K562 (cell line): ENCODE results near the gene P3H1. TPM values are rescaled to one million over a fixed set of nuclear protein-coding genes. Genes with fewer than 3 reads are reported as not detected.
A peak's percentile ranks its signal among the peaks of the same experiment; 100 is the strongest.

Experiments
- ATAC-seq: fragments of 200-7000 bp; cut with Tn5 transposase; 3 replicates; pipeline ENCODE4 v1.9.1; 2020; ENCODE audit warnings: moderate library complexity
- BruUV-seq: library from RNA; stranded (reverse); fragments of 400-500 nt; replicated peaks from 2 replicates; lab custom pipeline; 2021; lab: Mats Ljungman, UMichigan
- CTCF ChIA-PET: fragments of 300-600 bp; formaldehyde crosslinking; extraction: SDS; loops from one replicate; lab custom pipeline; 2021; ENCODE audit warnings: low intra/inter-chr PET ratio; lab: Yijun Ruan, JAX
- POLR2A ChIA-PET: fragments of 300-600, 350-650 bp; sonication (Branson Sonifier 250); formaldehyde crosslinking; extraction: SDS; loops from one replicate; lab custom pipeline; 2021; ENCODE audit warnings: antibody characterized with exemption, inconsistent platforms; lab: Yijun Ruan, JAX
- DNase-seq, 4 experiments: peaks; one replicate each; pipeline versions ENCODE4 v3.0.0 to v3.0.0-alpha.2; 2011 to 2018; ENCODE audit warnings: low spot score in 3 of 4, mixed read lengths in 3 of 4; ENCODE audit errors: extremely low read depth in 1 of 4
- FAIRE-seq: peaks from 2 replicates; lab custom pipeline; 2011; peaks lifted over from hg19 to GRCh38; lab: Jason Lieb, UNC
- H2AFZ ChIP-seq: 2 replicates; pipeline ENCODE4 v1.6.0; 2011; ENCODE audit warnings: low read depth, low read length, control low read depth, inconsistent platforms
- H3K27ac ChIP-seq: fragments of 200-600 bp; 3 replicates; pipeline ENCODE4 v1.8.0; 2011; ENCODE audit warnings: low read depth, mild to moderate bottlenecking, control low read depth, inconsistent platforms, low read length, moderate library complexity, mixed read lengths; ENCODE audit errors: extremely low read depth
- H3K27me3 ChIP-seq, 2 experiments: fragments of 300-600 bp in 1 of 2; 2 replicates in 1 of 2; 3 replicates in 1 of 2; pipeline versions ENCODE4 v1.6.0 to v1.8.0; 2011; ENCODE audit warnings: inconsistent platforms in 2 of 2, low read length in 2 of 2, mild to moderate bottlenecking in 1 of 2, mixed read lengths in 1 of 2, moderate library complexity in 1 of 2; ENCODE audit not compliant: control insufficient read depth in 2 of 2, insufficient read depth in 2 of 2
- H3K36me3 ChIP-seq: fragments of 300-600 bp; 3 replicates; pipeline ENCODE4 v1.8.0; 2011; ENCODE audit warnings: mild to moderate bottlenecking, low read length, inconsistent platforms; ENCODE audit not compliant: control insufficient read depth, insufficient read depth
- H3K4me1 ChIP-seq, 2 experiments: fragments of 200-600 bp in 1 of 2; replicated peaks in 1 of 2; 2 replicates in 1 of 2; 3 replicates in 1 of 2; pipeline versions ENCODE4 v1.5.1 to v1.8.0; 2011; ENCODE audit warnings: inconsistent platforms in 2 of 2, low read length in 2 of 2, mild to moderate bottlenecking in 1 of 2, mixed read lengths in 1 of 2, moderate library complexity in 1 of 2; ENCODE audit not compliant: control insufficient read depth in 2 of 2, insufficient read depth in 2 of 2
- H3K4me2 ChIP-seq: 2 replicates; pipeline ENCODE4 v1.6.1; 2011; ENCODE audit warnings: low read length, control low read depth, inconsistent platforms, mixed read lengths; ENCODE audit not compliant: insufficient read depth
- H3K4me3 ChIP-seq: fragments of 200-600 bp; sonication (generic), shearing (Covaris generic); 2 replicates; pipeline ENCODE4 v1.5.1; 2016; ENCODE audit warnings: control low read depth, inconsistent platforms
- H3K79me2 ChIP-seq: fragments of 200-600 bp; 3 replicates; pipeline ENCODE4 v1.8.0; 2011; ENCODE audit warnings: low read length, inconsistent platforms; ENCODE audit not compliant: control insufficient read depth, insufficient read depth
- H3K9ac ChIP-seq, 2 experiments: 2 replicates each; pipeline versions ENCODE4 v1.6.0 to v1.6.1; 2011; ENCODE audit warnings: low read depth in 2 of 2, low read length in 2 of 2, control low read depth in 1 of 2, inconsistent platforms in 1 of 2, mild to moderate bottlenecking in 1 of 2, mixed read lengths in 1 of 2; ENCODE audit not compliant: insufficient read depth in 1 of 2
- H3K9me1 ChIP-seq: one replicate; pipeline ENCODE4 v1.6.0; 2011; ENCODE audit warnings: inconsistent platforms, mild to moderate bottlenecking, low read length, moderate library complexity; ENCODE audit not compliant: control insufficient read depth, insufficient read depth
- H3K9me3 ChIP-seq: replicated peaks from 2 replicates; pipeline ENCODE4 v1.5.1; 2011; ENCODE audit warnings: low read depth, low read length, inconsistent platforms; ENCODE audit not compliant: control insufficient read depth, insufficient read depth
- H4K20me1 ChIP-seq: replicated peaks from 2 replicates; pipeline ENCODE4 v1.6.1; 2011; ENCODE audit warnings: low read length, inconsistent platforms, mixed read lengths; ENCODE audit not compliant: control insufficient read depth, insufficient read depth
- IRF2 ChIP-seq: sonication (generic); formaldehyde crosslinking; IDR thresholded peaks from 2 replicates; pipeline ENCODE4 v1.8.1; 2022; ENCODE audit warnings: mild to moderate bottlenecking, missing genetic modification reagents
- MCM3 ChIP-seq: fragments of 450-650 bp; IDR thresholded peaks from 2 replicates; pipeline ENCODE4 v1.6.1; 2016
- RBM34 ChIP-seq: fragments of 200-400 bp; formaldehyde crosslinking; IDR thresholded peaks from 2 replicates; pipeline ENCODE4 v1.6.1; 2018; ENCODE audit warnings: low read length, borderline replicate concordance; ENCODE audit not compliant: insufficient read depth
- SUPT5H ChIP-seq: fragments of 450-650 bp; IDR thresholded peaks from 2 replicates; pipeline ENCODE4 v1.6.1; 2016
- TCF3 ChIP-seq: sonication (generic); formaldehyde crosslinking; IDR thresholded peaks from 2 replicates; pipeline ENCODE4 v1.4.0; 2020; ENCODE audit warnings: mild to moderate bottlenecking, missing genetic modification reagents
- WGBS: fragments of 100-300 bp; shearing (Covaris generic); methylation state at CpG from one replicate; pipeline ENCODE4 v1.1.6; 2016; ENCODE audit warnings: low coverage, mixed read lengths; ENCODE audit not compliant: insufficient coverage; ENCODE audit errors: missing lambda C conversion rate; 5-methylcytosine and 5-hydroxymethylcytosine counted together
- in situ Hi-C: fragments of 300-500 bp; cut with MboI; formaldehyde crosslinking; loops from 4 replicates; pipeline ENCODE4 v1.15.0; 2018; ENCODE audit warnings: inconsistent platforms, mixed read lengths
- intact Hi-C: fragments of 100-400 bp; cut with micrococcal nuclease; formaldehyde crosslinking; loops from 2 replicates; pipeline ENCODE4 v1.14.2; 2022
- polyA plus RNA-seq, 8 experiments: library from polyadenylated mRNA; depleted of rRNA in 4 of 8; stranded (reverse) in 5 of 8; unstranded in 3 of 8; fragments of >200 nt; fragmentation: Nextera tagmentation in 2 of 8; fragmentation: Illumina TruSeq in 1 of 8; extraction: Ambion mirVana in 2 of 8; extraction: Trizol in 1 of 8; gene quantifications; 2 replicates each; pipeline versions ENCODE4 v1.2.1 to v1.2.3, GENCODE V29; 2011 to 2014; ENCODE audit warnings: inconsistent platforms in 1 of 8, missing spikeins in 1 of 8
- total RNA-seq, 7 experiments: library from RNA; depleted of rRNA in 6 of 7; stranded (reverse); fragments of >200 nt in 6 of 7; fragmentation: Illumina TruSeq in 2 of 7; extraction: Trizol in 2 of 7; gene quantifications; 2 replicates each; pipeline versions ENCODE4 v1.2.1 to v1.2.3, GENCODE V29; 2011 to 2021; ENCODE audit warnings: low replicate concordance in 1 of 7
- TF ChIP-seq, protein P1 (sequence below): fragments of 250-450 bp; sonication (Bioruptor Pico); IDR thresholded peaks from 2 replicates; pipeline ENCODE4 v1.5.1; 2021; ENCODE audit warnings: mild to moderate bottlenecking

Gene P3H1
- total and polyA plus RNA-seq, 9 of the 15 experiments (the other 6 are each of a cell fraction or from before 2014, with no cell fraction given): 1.7 to 81.7 (median 45.7) TPM

DNA sequence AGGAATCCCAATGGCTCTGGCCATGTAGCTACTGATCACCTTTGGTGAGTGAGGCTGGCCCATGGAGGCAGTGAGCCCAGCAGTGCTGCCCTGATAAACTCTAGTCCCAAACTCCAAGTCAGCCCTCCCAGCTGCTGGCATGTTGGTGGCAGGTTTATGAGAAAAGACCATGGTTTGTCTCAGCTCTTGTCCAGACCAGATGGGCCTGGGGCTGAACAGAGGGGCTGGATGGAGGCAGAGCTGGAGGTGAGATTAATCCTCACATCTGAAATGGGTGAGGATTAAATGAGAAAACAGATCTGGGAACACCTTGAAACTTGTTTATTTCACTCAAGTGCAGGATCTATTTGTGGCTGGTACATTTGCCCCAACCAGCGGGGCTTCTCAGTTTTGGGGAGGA, 21.2 kb upstream of the P3H1 start:
- no TSS peak for BruUV-seq
- Histone ChIP-seq H4K20me1 (no peaks in the 10 kb centered on the region), H3K36me3 (peaks cover 7% of the 10 kb centered on the region; the same call in 2 of the 3 replicates), H3K27ac (no peak overlapping the region), H3K27me3 (no peaks in the 10 kb centered on the region)
- CTCF ChIA-PET: no interaction called here
- ATAC-seq: no peak
- TF ChIP-seq TCF3 (CRISPR knock-in tag): no peak
- TF ChIP-seq, protein P1, sequence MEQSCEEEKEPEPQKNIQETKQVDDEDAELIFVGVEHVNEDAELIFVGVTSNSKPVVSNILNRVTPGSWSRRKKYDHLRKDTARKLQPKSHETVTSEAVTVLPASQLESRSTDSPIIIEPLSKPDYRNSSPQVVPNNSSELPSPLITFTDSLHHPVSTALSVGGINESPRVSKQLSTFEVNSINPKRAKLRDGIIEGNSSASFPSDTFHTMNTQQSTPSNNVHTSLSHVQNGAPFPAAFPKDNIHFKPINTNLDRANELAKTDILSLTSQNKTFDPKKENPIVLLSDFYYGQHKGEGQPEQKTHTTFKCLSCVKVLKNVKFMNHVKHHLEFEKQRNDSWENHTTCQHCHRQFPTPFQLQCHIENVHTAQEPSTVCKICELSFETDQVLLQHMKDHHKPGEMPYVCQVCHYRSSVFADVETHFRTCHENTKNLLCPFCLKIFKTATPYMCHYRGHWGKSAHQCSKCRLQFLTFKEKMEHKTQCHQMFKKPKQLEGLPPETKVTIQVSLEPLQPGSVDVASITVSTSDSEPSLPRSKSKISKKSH: no peak
- TF ChIP-seq SUPT5H: no peak
- TF ChIP-seq IRF2 (CRISPR knock-in tag): no peak
- TF ChIP-seq MCM3: no peak
- no peak for TF ChIP-seq RBM34
- TF ChIP-seq, all 486 proteins: peak for 0
- Histone ChIP-seq H3K4me1 (peaks cover 0 to 19% of the 10 kb centered on the region in 2 experiments; a peak in 3 of 5 replicates), H3K9me3 (no peaks in the 10 kb centered on the region), H3K4me2 (no peak overlapping the region), H2AFZ (no peak overlapping the region), H3K9ac (peak overlapping the region in 1 of 2 experiments; percentile 65; a peak in 1 of 4 replicates), H3K79me2 (no peaks in the 10 kb centered on the region), H3K9me1 (no peaks in the 10 kb centered on the region), H3K4me3 (no peak overlapping the region)
- no peak for DNase-seq
- 100% methylated on average over 1 of the region's 1 CpG for WGBS
- POLR2A ChIA-PET: interaction anchor here (0.8 to 1.0 kb wide), 3 partner anchors 10 to 15 kb away, joined by 3 read pairs; no protein-coding TSS in a partner anchor
- FAIRE-seq: no peak
- intact Hi-C loops (no loop called here), in situ Hi-C loops (no loop called here)
